ENCODE results near the gene PPP1R3A. TPM values are rescaled to one million over a fixed set of nuclear protein-coding genes. Genes with fewer than 3 reads are reported as not detected.

The PPP1R3A gene
- total and polyA plus RNA-seq, 2 of the 4 experiments (the other 2 are of a cell fraction), result not detected

GRCh38 chr7:113832196-113832745 is 86.5 kb downstream of the PPP1R3A start:
- POLR2A ChIA-PET (ENCODE audit: unreplicated experiment), result no interaction called here
- Histone ChIP-seq H3K4me3 (ENCODE audit: insufficient read depth, low read depth, low read length) (no peak overlapping the region), H2BK120ac (ENCODE audit: low read depth, low read length) (no peak overlapping the region), H4K5ac (ENCODE audit: low read depth, low read length) (no peak overlapping the region), H3K9ac (ENCODE audit: low read depth, low read length) (no peak overlapping the region), H3K18ac (ENCODE audit: low read depth, low read length) (no peak overlapping the region), H2BK15ac (ENCODE audit: low read depth, low read length) (no peak overlapping the region), H2BK20ac (ENCODE audit: low read depth, low read length) (no peak overlapping the region), H3K56ac (ENCODE audit: extremely low read depth, insufficient read depth, low read length) (no peak overlapping the region), H2AK5ac (ENCODE audit: low read depth, low read length) (no peak overlapping the region), H3K27me3 (ENCODE audit: control insufficient read depth, insufficient read depth, low read length) (no peaks in the 10 kb centered on the region), H4K20me1 (ENCODE audit: insufficient read depth, low read length) (no peaks in the 10 kb centered on the region), H3K79me1 (ENCODE audit: low read depth in 1 of 2, low read length in 2 of 2) (no peaks in the 10 kb centered on the region), H3K14ac (replicated peaks; ENCODE audit: low read depth, low read length) (no peak overlapping the region), H3K23ac (ENCODE audit: low read depth, low read length) (no peak overlapping the region), H2BK5ac (ENCODE audit: low read depth, low read length, poor library complexity, severe bottlenecking) (no peak overlapping the region), H4K91ac (ENCODE audit: insufficient read depth, low read depth, low read length) (no peak overlapping the region), H3K4me2 (ENCODE audit: low read depth, low read length) (no peak overlapping the region), H3K27ac (ENCODE audit: insufficient read depth, low read length) (no peak overlapping the region), H3K9me1 (ENCODE audit: insufficient read depth, low read length) (no peaks in the 10 kb centered on the region), H3K4ac (ENCODE audit: low read depth, low read length) (no peak overlapping the region), H3K36me3 (ENCODE audit: control insufficient read depth, insufficient read depth, low read length) (no peaks in the 10 kb centered on the region), H4K8ac (ENCODE audit: low read depth in 2 of 2, low read length in 2 of 2) (no peak overlapping the region), H2AK9ac (replicated peaks; ENCODE audit: low read depth, low read length, poor library complexity) (no peak overlapping the region), H3K4me1 (ENCODE audit: control insufficient read depth, insufficient read depth, low read length) (no peaks in the 10 kb centered on the region), H3K9me3 (ENCODE audit: control insufficient read depth, insufficient read depth, low read length) (no peaks in the 10 kb centered on the region), H2AFZ (replicated peaks; ENCODE audit: low read length, poor library complexity) (no peak overlapping the region)
- TF ChIP-seq CEBPB (IDR thresholded peaks at IDR 0.05; ENCODE audit: low read depth, low read length), result peak; percentile 35; the same call in 1 of the 2 replicates
- TF ChIP-seq BHLHE40 (IDR thresholded peaks at IDR 0.05; ENCODE audit: low read depth, low read length), result no peak
- in situ Hi-C loops (cut with MboI; ENCODE audit: low sequenced_read_pairs), result no loop called here
- CTCF ChIA-PET, result interaction anchor here (0.7 to 0.8 kb wide), 2 partner anchors 58 to 153 kb away, joined by 3 read pairs; no protein-coding TSS in a partner anchor
- DNase-seq (no peak), ATAC-seq (ENCODE audit: low read depth) (no peak)
- intact Hi-C loops (cut with micrococcal nuclease), result no loop called here
- WGBS, 2 experiments (ENCODE audit: extremely low coverage in 2 of 2, insufficient read length in 1 of 2), result no CpG with 5 or more reads among the region's 1 CpG
- BruUV-seq (replicated peaks), result no TSS peak
- dilution Hi-C loops (cut with HindIII; ENCODE audit: low sequenced_read_pairs, unreplicated experiment), result no loop called here

Data from IMR-90 (cell line).